NCI-H146 (cell line): ENCODE data around the gene CFAP99.
A peak's percentile ranks its signal among the peaks of the same experiment; 100 is the strongest.

ENCODE experiments used
- DNase-seq: peaks from one replicate; lab custom pipeline; 2025; lab: John Stamatoyannopoulos, UW

CFAP99 gene

DNA sequence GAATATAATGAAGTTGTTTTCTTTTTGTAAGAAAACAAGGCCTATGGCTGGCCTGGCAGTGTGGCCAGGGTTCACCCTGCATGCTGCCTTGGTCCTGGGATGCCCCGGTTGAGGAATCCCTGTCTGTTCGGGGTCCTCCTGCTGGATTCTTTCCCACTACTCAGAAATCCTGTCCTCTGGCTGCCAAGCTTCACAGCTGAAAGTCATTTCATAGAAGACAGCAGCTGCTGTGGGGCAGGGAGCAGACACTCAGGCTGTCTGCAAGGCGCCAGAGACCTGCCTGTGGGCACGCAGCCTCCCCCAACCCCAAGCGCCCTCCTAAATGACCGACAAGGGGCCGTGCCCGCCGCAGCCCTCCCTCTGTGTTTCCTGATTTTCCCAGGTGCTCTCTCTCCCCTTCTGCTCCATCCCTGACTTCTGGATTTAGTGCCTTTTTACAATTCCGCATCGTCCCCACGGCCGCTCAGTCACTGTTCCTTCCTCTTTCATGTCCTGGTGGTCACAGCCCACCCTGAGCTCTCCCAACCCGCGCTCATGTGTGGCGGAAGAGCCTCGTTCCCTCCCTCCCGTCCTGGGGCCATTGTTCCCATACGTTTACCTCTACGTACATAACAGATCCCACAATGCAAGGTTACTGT lies 27.9 kb upstream of the CFAP99 start:
- peak; percentile 16 for DNase-seq

DNA sequence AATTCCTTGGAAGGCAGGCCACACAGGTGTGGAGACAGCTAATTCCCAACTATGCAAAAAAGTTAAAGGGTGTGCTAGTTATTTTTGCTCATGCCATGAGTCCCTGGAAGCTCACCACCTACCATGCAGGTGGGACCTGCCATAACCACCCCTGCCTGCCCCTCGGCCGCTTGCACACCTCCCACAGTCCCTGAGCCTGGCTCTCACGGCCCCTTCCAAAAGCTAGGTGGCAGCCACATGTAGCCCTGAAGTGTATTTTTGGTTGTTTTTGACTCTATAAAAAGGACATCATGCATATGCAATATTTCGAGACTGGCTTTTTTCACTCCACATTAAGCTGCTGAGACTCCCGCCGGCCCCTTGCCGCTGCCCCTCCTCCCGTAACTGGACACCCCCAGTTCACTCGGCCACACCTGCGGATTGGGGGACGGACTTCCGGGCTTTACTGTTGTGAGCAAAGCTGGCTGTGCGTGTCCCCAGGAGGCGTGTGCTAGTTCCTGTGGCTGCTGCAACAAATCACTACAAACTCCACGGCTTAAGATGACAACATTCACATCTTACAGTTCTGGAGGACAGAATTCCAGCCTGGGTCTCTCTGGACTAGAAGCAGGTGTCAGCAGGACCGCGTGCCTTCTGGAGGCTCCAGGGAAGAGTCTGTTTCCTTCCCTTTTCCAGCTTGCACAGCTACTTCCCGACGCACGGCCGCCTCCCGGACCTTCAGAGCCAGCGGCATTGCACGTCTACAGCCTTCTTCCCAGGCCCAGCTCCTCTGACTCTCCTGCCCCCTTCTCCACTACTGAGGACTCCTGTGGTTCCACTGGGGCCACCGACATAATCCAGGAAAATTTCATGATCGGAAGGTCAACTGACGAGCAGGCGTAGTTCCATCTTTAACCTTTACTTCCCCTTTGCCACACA lies 25.1 kb upstream of the CFAP99 start:
- peak; percentile 57 for DNase-seq

DNA sequence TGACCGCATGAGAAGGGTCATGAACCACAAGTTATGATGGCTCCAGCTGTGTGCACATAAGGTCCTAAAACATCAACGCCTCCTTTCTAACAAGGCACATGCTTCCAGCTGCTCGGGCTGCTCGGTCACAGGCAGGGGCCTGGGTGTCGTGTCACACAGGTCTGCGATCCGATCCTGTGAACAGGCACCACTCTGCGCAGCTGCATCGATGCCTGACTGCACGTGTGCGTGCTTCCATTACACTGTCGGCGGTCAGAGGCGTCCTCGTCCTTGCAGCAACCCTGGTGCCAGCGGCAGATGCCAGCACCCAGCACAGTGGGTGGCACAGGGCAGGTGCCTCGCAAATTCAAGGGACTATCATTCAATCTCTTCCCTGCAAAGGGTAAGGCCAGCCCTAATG lies 24.2 kb upstream of the CFAP99 start:
- DNase-seq, result no peak

DNA sequence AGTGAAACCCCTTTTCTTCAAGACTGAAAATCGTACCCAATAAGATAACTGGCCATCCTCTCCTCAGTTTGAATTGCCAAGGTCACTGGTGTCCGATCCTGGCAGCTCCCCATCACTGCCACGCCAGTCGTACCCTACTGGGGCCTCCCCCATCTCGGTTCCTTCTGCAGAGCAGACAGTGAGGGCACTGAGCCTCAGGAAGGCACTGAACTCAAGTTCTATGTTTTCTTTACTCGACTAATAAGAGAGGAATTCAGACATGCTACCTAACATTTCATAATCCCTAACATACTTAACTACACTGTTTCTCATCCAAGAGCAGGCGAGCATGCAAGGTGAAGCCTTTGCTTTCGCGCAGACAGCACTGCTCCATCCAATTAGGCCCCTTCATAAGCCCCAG lies 23.7 kb upstream of the CFAP99 start:
- DNase-seq, result no peak

DNA sequence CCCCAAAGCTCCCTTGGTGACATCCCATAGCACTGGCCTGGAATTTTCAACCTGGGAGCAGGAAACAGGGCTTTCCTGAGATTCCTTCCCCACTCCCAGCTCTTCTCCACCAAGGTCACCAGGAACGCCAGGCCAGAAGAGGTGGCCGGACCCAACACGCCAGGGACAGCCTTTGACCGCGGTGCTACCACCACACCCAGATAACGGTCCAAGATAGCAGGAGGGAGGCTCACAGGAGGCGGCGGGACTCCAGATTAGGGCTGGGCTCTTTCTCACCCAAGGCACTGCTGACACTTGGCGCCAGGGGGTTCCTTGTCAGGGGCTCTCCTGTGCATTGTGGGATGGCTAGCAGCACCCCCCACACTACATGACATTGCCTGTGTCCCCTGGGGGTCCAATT lies 23.2 kb upstream of the CFAP99 start:
- DNase-seq, result no peak

- no peak for DNase-seq
Observed at GRCh38 chr4:2396781-2397368, 21.9 kb upstream of the CFAP99 start.

- DNase-seq, result no peak
Observed at GRCh38 chr4:2397596-2398379, 21.0 kb upstream of the CFAP99 start.

DNA sequence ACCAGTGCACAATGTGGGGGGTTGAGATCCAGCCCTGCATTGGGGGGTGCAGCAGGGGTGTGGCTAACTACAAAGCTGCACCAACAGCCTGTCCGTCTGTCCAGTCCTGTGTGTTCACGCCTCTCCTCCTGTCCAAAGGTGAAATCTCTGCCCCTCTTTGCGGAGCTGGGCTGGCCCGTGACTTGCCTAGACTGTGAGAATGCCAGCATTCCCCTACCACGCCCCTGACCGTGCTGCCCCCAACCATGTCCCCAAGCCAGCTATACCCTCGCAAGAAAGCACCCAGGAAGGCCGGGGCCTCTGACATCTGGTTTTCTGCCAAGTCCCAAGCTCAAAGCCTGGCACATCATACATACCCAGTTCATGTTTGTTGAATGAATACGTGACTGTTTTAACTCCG lies 19.5 kb upstream of the CFAP99 start:
- no peak for DNase-seq

DNA sequence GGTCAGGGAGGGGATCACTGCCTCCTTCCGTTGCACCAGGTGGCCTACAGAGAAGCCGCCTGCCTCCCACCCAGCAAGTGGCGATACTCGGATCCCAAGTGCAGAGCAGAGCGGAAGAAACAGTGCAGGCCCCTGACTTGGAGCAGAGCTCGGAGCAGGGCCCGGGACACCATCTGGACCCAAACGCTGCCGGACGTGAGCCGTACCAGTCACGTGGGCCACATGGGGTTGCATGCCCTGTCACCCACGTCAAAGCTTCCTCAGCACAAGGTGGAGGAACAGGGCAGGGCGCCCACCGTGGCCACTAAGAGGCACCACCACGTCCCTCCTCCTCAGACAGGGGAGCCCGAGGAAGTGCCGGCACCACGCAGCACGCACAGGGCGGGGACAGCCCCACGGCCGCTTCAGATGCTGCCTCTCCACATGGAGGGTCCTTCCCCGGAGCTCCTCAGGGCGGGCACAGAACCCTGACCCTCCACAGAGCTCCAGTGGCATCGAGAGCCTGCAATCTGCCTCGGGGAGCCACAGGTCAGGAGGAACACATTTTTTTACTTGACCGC lies 19.0 kb upstream of the CFAP99 start:
- no peak for DNase-seq

- DNase-seq, result no peak
Observed at GRCh38 chr4:2400841-2401609, 17.7 kb upstream of the CFAP99 start.

- DNase-seq, result no peak
Observed at GRCh38 chr4:2401610-2401983, 17.2 kb upstream of the CFAP99 start.

DNA sequence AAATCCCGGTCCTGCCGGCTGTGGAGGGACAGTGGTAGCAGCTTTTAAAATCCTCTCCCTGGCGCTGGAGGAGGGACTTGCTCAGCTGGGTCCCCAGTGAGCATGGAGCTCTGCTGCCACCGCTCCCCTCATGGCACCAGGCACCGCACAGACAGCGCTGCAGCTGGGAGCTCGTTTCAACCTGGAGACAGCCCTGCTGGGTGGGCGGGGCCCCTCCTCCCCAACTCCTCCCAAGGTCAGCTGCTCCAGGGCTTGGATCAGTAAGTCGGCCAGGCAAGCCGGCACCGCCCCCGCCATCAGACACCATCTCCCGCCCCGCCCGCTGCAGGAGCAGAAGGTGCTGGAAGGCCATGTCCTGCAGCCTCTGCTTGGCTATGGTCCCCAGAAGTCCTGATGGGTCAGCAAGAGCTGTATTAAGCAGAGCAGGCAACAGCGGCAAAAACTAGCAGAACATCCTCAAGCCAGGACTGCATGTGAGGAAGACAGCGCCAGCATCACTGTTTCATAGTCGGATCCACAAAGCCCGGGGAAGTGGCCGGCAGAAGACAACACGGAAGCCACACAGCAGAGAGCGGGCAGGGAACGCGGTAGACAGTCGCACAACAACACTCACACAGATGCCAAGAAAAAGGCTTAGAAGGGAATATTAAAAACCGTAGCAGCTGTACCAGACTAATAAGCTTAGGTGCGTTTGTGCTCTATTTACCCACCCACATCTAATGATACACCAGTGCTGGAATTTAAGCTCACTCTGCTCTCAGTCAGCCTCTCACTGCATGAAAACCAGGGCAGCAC lies 16.5 kb upstream of the CFAP99 start:
- DNase-seq, result peak; percentile 81

- DNase-seq, result no peak
Observed at GRCh38 chr4:2402941-2403340, 15.8 kb upstream of the CFAP99 start.

GRCh38 chr4:2406406-2406805 lies 12.3 kb upstream of the CFAP99 start:
- no peak for DNase-seq

GRCh38 chr4:2406920-2407319 lies 11.8 kb upstream of the CFAP99 start:
- no peak for DNase-seq

GRCh38 chr4:2407991-2408342 lies 10.8 kb upstream of the CFAP99 start:
- DNase-seq, result no peak

GRCh38 chr4:2408401-2408958 lies 10.3 kb upstream of the CFAP99 start:
- no peak for DNase-seq

DNA sequence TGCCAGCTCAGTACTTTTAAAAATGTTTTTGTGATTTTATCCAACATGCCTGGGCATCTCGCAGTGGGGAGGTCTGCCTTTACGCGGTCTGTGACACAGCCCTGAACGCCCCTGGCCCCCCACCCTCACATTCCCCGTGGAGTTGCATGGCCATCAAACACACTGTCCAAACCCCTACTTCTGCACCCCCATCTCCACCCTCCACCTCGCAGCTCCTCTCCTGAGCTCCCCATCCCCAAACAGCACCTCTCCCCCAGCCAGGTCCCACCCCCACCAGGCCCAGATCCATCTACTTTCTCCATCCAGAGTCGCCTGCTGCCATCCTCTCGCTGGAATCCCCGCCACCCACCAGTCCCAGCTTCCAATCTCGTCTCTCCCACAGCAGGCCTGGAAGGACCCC lies 9.8 kb upstream of the CFAP99 start:
- no peak for DNase-seq

- no peak for DNase-seq
Observed at GRCh38 chr4:2409381-2409783, 9.4 kb upstream of the CFAP99 start.

DNA sequence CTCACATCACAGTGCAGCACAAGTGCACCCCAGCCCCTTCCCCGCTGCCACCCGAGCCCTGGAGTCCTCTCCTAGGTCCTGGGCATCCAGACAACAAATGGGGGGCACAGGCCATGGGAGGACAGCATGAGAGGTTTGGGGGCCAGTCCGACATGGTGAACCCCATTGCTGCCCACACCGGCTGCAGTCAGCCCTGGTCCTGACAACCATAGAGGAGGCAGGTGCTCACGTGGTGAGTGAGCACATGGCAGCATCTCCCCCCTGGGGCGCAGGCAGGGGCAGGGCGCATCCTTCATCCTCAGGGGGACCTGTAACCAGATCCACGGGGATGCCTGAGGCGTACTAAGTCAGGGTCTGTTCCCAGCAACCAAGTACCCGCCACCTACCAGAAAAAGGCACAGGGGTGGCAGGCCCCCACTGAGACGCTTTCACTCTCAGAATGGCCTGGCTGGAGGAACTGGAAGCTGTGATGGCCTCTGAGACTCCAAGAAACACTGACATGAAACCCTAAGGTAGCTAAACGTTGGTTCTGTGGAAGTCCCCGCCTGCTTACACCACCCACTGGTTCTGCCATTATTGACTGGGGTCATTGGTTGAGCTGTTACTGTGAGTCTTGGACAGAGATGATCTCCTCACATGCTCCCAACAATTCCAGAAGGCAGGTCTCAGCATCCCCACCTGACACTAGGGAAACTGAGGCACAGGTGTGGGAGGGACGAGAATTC lies 6.8 kb upstream of the CFAP99 start:
- no peak for DNase-seq
